Renal cortex interstitium (tissue), 11 donors: ENCODE measurements around the gene BAK1. TPM values are rescaled to one million over a fixed set of nuclear protein-coding genes. Genes with fewer than 3 reads are reported as not detected.
"Not testable (repeated sequence)": the region's sequence is repeated elsewhere in the genome, so short reads cannot be mapped to it uniquely, and the experiment has no call there.

Source experiments
- DNase-seq, 11 donors: peaks; one replicate each; pipeline ENCODE4 v3.0.0-alpha.2; 2013; ENCODE audit warnings: low read depth in 9 of 11, low spot score in 4 of 11; ENCODE audit errors: extremely low read depth in 1 of 11
- polyA plus RNA-seq, 3 donors: library from polyadenylated mRNA; unstranded; fragments of 120-200 nt; gene quantifications; one replicate each; pipeline ENCODE4 v1.2.1, GENCODE V29; 2013; ENCODE audit not compliant: insufficient read length in 3 of 3

BAK1 gene
- polyA plus RNA-seq, 3 donors = 21.0 to 24.1 (median 21.7) TPM

DNA sequence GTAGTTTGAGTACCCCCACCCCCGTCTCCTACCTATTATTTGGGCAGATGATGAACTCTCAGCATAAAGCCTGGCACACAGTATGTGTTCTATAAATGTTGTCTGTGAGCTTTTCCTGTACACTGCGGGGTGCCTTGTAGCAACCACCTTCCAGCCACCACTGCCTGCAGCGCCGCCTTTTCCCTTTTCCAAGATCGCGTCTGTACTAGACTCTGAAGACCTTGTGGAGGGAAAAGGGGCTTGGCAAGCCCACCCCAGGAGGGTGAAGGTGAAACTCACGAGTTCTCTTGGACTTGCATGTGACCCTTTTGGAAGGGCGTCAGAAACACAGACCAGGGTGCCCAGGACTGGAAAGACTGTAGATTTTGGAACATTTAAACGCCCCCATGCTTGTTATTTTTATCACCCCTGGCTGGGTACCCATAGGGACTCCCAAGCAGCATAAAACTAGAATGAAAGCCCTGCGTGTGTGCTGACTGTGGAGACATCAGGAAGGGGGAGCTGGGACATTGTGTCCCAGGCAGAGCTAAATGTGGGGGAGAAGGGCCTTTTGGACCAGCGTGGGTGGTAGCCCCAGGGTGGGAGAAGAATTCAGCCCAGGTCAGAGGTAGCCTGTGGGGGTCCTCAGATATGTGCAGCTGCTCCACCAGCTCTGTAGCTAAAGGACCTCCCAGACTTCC lies 8.3 kb downstream of the BAK1 start:
- DNase-seq = no peak

DNA sequence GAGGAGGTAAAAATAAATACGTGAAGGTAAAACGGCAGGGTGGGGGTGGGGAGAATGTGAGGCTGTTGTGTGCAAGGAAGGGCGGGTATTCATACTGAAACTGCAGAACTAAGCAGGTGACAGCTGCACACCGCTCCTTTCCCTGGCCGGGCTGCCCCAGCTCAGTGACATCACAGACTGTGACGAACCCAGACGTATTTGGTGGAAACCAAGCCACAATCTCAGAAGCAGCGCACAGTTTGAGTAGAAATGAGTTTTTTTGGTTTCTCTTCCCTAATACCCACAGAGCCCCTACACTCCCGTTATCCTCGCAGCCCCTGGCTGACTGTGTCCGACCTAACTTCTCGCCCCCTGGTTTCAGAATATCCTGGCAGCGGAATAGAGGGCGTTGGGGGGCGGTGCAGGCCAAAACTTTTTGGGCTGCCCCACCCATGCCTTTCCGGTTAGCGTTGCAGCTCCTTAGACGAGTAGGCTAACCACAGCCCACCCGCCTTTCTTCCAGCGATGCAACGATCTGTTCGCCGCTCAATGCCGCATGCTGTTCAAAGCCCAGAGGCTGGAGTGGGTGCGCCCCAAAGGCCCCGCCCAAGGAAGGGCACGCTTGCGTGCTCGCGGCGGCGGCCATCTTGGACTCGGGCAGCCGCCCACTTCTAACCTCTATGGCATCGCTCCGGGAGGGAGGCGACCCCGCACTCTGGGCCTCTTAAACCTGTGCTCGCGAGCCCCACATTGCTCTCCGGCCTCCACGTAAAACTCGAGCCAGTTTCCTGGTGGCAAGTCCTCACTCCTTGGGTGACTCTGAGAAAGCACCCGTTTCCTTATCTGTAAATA lies 9.1 kb downstream of the BAK1 start:
- DNase-seq = peak in 5 of 11 donors; percentile 42 to 80 (median 65)

DNA sequence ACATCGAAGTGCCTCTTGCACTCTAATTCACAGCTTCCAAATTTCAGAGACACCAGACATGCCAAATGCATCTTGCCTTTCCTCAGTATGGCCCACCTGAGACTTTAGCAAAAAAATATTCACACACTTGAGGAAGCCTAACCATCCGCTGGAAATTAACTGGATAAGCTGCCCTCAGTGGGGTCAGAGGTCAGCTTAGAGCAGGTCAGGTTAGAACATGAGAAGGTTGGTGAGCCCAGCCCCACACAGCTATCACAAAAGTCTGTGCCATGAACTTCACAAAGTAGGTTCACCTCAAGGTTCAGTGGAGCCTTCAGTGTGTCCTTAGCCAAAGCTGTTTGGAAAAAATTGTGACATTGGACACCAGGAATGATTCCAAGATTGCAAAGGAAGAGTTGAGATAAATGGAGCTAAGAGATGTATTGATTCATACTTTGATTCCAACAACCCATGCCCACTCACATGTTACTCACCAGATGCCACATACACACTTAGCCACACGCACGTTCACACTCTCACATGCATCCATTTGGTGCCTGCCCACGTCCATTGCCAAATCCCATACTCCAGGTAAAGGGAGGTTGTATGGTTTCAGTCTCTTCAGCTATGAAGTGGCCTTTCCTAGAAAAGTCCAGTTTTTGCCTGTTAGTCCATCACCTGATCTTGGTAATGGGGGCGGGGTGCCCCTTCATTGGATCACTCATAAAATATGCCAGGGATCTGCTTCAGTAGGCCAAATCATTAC lies 11.1 kb downstream of the BAK1 start:
- DNase-seq = no peak

DNA sequence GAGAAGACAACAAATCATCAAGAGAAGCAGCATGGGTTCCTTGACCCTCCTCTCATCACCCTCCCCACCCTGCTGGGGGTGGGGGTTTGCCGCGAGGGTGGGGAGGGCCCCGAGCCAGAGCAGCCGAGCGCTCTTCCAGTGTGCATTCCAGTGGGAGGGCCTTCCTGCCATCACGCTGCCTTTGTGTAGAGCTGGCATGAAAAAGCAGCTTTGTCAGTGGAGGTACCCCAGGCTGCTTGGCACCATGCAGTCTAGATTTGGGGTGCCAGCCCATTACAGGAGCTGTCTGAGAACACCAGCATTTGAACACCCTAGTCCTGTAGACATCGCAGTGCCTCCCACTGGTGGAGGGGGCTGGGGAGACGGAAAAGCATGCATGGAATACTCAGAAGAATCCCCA lies 12.2 kb downstream of the BAK1 start:
- no peak for DNase-seq

DNA sequence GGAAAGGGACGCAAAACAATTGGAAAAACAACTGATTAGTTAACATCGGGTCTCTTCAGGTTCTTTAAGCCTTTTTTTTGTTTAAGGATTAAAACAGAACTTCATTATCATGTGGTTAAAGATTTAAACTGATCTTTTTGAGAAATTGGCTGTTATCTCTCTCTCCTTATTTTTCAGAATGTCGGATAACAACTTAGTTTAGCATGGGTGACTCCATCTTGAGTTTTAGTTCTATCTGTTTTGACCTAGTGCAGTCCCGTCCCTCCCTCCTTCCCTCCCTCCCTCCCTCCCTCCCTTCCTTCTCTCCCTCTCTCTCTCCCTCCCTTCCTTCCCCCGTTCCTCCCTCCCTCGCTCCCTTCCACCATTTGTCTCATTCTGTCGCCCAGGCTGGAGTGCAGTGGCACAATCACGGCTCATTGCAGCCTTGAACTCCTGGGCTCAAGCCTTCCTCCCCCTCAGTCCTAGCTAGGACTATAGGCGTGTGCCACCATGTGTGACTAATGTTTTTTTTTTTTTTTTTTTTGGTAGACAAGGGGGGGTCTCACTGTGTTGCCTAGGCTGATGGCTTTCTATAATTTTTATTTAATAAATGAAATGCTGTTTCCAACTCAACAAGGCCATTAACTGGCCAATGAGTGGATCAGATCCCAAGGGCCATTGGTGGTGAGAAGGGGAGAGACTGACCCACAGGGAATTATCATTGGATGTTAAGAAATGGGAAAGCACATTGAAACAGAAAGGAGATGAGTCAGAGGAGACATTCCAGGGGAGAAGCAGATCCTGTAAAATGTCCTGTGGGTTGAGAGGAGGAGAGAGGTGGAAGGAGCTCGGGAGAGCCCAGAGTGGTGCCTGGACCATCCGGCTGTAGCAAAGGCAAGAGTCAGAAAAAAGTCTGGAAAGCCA lies 13.6 kb downstream of the BAK1 start:
- DNase-seq = no peak

DNA sequence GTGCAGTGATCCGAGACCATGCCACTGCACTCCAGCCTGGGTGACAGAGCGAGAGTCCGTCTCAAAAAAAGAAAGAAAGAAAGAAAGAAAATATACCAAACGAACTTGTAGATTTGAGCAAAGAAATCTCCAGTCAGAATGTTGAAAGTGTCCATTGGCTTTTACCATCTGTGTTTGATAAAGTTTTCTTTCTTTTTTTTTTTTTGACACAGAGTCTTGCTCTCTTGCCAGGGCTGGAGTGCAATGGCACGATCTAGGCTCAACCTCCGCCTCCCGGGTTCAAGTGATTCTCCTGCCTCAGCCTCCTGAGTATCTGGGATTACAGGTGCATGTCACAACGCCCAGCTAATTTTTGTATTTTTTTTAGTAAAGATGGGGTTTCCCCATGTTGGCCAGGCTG lies 21.3 kb downstream of the BAK1 start:
- no peak for DNase-seq

DNA sequence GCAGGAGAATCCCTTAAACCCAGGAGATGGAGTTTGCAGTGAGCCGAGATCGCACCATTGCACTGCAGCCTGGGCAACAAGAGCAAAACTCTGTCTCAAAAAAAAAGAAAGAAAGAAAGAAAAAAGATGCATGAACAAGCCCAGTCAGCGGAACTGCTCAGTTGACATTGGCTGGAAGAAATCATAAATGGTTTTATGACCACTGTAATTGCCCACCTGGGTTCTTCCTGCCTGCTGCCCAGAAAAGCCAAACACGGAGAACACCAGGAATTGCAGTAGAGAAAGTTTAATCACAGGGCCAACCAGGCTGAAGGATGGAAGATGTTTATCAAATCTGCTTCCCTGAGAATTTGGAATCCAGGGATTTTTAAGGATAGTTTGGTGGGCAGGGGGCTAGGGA lies 22.7 kb downstream of the BAK1 start:
- no peak for DNase-seq

DNA sequence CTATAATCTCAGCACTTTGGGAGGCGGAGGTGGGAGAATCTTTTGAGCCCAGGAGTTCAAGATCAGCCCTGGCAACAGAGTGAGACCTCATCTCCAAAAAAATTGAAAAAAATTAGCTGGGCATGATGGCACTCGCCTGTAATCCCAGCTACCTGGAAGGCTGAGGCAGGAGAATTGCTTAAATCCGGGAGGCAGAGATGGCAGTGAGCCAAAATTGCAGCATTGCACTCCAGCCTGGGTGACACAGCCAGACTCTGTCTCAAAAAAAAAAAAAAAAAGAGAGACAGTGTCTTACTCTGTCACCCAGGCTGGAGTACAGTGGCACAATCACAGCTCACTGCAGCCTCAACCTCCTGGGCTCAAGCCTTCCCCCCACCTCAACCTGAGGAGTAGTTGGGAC lies 27.2 kb downstream of the BAK1 start:
- not testable (repeated sequence) for DNase-seq

DNA sequence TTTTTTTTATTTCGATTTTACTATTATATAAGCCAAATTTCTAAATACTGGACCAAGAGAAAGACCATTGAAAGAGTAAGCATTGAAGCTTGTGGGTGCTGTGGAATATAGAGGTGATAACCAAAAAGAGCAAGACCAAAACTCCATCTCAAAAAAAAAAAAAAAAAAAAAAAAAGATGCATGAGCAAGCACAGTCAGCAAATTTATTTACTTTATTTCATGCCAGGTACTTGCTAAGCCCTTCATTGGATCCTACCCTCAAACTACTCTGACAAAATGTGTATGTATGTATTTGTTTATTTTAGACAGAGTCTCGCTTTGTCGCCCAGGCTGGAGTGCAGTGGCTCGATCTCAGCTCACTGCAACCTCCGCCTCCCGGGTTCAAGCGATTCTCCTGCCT lies 27.8 kb downstream of the BAK1 start:
- DNase-seq = no peak

DNA sequence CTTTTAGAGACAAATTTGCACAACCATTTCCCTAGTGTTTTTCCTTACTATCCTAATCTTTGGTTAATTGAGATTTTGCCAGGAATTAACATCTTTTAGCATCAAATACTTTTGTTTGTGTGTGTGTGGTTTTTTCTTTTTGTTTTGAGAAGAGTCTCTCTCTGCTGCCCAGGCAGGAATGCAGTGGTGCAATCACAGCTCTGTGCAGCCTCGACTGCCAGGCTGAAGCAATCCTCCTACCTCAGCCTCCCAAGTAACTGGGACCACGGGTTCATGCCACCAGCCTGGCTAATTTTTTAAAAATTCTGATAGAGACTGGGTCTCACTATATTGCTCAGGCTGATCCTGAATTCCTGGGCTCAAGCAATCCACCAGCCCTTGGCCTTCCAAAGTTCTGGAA lies 28.5 kb downstream of the BAK1 start:
- no peak for DNase-seq

DNA sequence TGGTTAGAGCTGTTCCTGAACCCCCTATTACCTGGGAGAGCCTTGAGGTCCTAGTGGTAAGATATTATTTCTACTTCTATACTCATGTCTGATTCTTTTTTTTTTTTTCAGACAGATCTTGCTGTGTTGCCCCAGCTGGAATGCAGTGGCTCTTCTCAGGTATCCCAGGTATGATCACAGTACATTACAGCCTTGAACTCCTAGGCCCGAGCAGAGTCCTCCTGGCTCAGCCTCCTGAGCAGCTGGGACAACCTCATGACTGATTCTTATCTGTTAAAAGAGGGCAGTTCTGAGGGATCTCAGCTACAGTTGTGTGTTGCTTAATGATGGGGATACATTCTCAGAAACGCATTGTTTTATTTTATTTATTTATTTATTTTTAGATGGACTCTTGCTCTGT lies 30.2 kb downstream of the BAK1 start:
- no peak for DNase-seq

DNA sequence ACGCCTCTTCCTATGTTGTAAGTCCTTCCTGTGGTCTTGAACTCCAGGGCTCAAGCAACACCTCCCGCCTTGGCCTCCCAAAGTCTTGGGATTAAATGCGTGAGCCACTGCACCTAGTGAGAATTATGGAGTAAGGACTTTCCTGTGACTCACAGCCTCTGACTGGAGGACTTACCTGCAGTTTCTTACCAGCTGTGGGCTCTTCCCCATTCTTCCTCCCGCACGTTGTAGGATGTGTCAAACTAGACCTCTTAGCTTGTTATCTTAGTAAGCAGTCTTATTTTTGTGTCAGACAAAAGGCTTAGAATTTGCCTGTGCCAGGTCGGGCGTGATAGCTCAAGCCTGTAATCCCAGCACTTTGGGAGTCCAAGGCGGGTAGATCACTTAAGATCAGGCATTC lies 30.9 kb downstream of the BAK1 start:
- no peak for DNase-seq

DNA sequence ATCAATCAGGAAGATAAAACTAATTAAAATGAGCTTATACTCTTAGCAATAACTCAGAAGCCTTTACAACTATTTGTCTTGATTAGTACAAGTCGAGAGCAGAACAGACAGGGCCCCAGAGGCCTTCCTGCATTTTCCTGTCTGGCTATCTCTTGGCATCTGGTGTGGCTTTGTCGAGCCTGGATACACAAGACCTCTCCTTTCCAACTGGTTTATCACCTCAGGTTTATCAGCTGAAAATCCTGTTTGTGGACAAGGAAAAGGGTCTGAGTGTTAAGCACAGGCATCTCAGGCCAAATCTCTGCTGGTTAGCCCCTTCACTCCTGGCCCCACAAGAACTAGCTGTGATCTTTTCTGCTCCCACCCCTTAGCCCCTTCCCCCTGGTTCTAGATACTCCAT lies 32.6 kb downstream of the BAK1 start:
- DNase-seq = no peak

DNA sequence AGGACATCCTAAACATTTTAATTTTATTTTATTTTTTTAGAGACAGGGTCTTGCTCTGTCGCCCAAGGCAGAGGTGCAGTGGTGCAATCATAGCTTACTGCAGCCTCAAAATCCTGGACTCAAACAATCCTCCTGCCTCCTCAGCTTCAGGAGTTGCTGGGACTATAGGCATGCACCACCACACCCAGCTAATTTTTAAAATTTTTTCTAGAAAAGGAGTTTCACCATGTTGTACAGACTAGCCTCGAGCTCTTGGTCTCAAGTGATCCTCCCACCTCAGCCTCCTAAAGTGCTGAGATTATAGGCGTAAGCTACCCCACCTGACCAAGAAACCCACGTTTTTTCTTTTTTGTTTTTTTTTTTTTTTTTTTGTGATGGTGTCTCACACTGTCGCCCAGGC lies 33.3 kb downstream of the BAK1 start:
- no peak for DNase-seq

DNA sequence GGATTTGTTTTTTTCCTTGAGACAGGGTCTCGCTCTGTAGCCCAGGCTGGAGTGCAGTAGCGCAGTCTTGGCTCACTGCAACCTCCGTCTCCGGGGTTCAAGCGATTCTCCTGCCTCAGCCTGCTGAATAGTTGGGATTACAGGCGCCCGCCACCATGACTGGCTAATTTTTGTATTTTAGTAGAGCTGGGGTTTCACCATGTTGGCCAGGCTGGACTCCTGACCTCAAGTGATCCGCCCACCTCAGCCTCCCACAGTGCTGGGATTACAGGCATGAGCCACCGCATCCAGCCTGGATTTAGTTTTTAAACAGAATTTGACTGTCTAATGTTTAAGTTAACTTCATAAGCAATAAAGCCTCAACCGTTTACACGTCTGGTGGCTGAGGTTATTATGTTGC lies 34.8 kb downstream of the BAK1 start:
- DNase-seq = not testable (repeated sequence)

DNA sequence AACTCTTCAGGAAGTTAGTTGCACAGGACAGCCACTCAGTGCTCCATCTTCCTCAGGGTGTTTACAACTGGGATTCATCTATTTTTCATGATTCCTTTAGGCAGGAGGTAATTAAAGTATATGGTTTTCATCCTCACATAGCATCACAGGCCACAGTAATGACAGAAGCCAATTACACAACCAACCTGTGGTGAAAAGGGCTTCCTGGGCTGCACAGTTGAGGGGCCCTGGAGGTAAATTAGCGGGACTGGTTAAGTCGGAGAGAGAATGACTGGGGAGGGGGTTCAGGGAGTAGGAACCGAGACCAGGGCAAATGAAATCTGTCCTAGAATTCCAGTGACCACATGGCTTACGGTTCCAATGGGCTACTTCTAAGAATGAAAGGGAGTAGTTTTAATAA lies 37.0 kb downstream of the BAK1 start:
- DNase-seq = no peak

DNA sequence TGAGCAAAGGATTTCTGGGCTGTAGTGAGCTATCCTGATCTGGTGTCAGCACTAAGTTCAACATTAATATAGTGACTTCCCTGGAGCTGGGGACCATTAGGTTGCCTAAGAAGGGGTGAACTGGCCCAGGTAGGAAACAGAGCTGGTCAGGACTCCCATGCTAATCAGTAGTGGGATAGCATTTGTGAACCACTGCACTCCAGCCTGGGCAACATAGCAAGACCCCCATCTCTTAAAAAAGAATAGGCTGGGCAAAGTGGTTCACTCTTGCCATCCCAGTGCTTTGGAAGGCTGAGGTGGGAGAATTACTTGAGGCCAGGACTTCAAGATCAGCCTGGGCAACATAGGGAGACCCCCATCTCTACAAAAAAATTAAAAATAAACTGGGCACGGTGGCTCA lies 39.3 kb downstream of the BAK1 start:
- no peak for DNase-seq

DNA sequence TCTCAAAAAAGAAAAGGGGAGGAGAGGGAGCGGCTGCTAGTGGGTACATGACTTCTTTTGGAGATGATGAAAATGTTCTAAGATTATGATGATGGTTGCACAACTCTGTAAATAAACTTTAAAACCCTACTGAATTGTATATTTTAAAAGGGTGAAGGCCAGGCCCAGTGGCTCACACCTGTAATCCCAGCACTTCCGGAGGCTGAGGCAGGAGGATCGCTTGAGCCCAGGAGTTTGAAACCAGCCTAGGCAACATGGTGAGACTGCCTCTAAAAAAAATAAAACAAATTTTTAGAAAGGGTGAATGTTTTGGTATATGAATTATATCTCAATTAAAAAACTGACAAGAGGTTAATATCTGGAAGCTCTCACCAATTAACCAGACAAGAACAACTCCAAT lies 45.4 kb downstream of the BAK1 start:
- DNase-seq = no peak
